Measurements from ENCODE around the gene PLA2G7.

- TF ChIP-seq CTCF (conservative IDR thresholded peaks at IDR 0.05; ENCODE audit: low read length) (no peak), EZH2phosphoT487 (IDR thresholded peaks at IDR 0.05; ENCODE audit: borderline replicate concordance, low read depth, low read length) (no peak)
These were observed 1.7 kb upstream of the PLA2G7 start for GRCh38 chr6:46736906-46737305.

Data from OCI-LY7 (cell line).